Activated CD8-positive, alpha-beta memory T cell treated with anti-CD3 and anti-CD28 coated beads for 1 hour (primary cell): ENCODE data around the gene STMN1.

Experiments
- DNase-seq, 2 donors: peaks; one replicate each; pipeline ENCODE4 v3.0.0-alpha.2; 2020; ENCODE audit warnings: low read depth in 1 of 2; ENCODE audit errors: extremely low read depth in 1 of 2

Gene STMN1

DNA sequence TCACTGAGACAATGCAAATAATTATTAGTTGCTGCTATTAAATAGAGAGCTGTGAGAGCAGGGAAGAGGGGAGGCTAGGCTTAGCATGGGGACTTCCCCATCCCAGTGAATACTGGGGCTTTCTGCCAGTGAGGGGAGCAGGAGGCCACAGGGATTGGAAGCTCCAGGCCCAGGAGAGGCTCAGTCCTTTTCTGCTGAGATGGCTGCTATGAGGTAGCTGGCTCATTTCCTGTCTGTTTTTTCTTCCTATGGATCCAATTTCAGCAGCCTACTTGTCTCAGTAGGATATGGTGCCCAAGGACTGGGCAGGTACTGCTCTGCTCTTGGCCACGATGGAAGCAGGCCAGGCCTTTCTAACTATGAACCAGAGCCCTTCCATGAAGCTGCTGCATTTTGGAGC is 10.0 kb downstream of the STMN1 start:
- DNase-seq, result no peak

DNA sequence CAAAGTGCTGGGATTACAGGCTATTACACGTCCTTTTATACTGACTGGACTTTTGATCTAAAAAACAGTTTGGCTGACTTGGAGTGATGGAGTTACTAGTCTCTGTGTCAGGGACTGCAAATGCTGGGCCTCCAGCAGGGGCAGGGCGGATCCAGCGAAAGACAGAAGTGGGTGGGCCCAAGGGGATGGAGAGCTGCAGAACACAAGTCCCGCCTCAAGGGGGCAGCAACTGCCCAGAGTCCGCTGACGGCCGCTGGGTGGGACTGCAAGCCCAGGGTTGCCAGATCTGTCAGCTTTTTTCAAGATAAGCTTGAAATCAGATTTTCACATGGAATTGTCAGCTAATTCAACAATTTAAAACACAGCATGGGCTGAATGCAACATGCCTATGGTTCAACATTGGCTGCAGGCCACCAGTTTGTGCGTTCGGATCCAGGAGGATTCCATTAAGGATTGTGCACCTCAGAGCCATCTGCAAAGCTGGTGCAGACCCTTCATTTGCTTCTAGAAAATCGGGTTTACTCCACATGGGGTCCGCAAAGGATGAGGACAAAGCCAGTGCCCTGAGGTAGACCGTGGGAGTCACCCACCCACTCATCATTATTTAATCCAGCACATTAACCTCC is 10.7 kb downstream of the STMN1 start:
- DNase-seq, result peak; percentile 80 to 84

DNA sequence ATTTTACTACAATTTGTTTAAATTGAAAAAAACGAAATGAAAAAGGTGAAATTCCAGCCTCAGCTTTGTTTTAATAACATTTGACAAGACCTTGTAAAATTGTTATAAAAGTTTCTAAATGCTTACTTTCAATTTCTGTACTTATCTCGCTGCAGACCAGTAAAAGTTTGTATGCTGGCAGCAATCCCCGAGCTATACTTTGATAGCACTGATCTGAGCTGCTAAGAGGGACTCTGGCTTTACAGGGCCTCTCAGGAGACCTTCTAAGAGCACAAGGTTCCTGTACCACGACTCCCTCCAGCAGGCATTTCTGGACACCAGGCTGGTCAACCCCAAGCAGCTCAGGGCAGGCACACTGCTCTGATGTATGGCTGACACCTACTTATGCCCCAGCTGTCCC is 13.1 kb downstream of the STMN1 start:
- DNase-seq, result no peak

DNA sequence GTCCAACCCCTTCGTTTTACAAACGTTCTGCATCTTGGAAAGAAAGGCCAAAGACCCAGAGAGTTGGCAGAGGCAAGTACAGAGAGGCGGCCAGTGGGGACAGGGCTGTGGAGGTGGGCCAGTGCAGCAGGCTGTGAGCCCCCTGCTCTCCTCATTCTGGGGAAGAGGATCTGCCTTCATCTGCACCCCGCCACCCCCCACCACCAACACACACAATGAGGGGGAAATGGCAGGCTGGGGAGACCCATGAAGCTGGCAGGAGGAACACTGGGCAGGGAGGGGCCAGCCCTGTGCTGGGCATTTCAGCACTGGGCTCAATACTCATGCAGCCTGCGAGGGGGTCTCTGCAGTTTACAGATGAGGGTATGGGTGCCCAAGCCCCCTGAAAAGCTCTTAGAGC is 14.6 kb downstream of the STMN1 start:
- no peak for DNase-seq

DNA sequence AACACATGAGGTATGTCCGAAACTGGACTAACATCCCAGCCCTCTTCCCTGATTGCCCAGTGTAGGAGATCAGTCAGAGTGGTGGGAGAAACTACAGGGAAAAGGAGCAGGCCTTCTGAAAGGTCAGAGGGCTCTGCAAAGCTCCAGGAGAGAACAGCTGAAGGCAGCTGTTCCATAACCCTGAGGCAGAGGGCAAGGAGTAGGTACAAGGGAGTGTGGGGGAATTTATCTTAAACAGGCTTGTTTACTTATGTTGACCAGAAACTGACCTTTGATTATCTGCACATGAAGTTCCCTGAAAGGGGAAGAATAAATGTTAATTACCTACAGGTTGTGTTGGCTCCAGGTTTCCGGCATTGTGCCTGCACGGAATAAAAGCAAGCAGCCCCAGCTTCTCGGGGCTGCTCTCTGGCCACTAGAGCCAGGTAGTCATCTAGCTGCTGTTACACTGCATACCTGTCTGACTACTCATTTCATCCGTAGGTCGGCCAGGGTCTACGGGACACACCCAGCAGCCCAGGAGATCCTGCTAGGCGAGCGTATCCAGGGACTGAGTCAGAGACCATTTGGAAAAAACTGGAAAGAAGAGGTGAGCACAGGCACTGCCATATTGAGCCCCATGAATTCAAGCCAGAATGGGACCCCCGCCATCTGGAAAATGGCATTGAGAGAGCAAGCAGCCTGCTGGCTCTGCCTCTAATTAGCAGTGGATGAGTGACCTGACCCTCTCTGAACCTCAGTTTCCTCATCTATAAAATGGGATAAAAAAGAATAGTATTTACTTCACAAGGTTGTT is 15.8 kb downstream of the STMN1 start:
- DNase-seq, result no peak

DNA sequence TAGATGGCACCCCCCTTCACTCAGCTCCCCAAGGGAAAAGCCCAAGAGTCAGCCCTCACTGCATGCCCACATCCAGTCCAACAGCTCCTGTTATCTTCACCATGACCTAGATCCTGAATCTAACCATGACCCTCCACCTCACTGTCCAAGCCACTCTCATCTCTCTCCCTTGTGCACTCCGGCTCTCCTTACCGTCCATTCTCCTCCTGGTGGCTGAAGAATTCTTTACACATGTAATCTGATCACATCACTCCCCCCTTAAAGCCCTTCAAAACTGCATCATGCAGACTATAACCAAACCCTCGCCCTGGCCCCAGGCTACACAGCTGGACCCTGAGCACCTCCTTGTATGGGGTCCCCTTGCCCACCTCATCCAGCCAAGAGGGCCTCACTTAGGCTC is 16.7 kb downstream of the STMN1 start:
- DNase-seq, result no peak

DNA sequence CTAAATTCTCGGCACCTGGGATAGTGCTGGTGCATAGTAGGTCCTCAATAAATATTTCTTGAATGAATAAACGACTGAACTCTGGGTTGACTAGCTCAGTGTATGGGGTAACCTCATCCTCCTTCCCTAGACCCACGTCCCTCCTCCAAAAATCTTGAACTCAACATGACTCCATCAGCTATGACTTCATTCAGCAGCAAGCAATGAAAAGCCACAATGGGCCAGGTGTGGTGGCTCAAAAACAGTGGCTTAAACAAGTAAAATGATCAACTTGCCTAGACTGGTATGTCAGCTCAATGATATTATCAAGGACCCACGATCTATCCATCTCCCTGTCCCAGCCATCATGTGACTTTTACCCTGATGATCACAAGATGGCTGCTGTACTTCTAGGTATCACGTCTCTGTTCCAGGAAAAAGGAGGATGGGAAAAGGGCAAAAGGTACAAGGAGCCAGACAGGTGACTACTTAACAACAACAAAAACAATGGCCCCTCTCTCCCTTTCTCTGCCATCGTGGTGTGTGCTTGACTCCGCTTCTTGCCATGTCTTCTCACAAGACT is 17.7 kb downstream of the STMN1 start:
- no peak for DNase-seq

DNA sequence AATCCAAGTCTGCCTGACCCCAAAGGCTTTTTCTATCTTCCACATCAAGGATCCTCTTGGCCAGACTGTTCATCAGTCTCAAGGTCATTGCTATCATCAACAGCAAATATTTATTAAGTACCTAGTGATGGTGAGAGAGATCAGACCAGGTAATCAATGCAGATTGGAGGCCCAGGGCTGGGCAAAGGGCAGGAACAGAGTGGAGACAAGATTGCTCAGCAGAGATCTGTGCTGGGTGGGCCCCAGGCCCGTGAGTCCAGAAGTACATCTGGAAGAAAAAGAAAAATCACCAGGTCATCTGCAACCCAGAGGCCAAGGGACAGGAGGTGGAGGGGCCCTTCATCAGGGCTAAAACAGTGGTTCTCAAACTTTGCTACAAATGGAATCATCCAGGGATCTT is 20.6 kb downstream of the STMN1 start:
- DNase-seq, result no peak

DNA sequence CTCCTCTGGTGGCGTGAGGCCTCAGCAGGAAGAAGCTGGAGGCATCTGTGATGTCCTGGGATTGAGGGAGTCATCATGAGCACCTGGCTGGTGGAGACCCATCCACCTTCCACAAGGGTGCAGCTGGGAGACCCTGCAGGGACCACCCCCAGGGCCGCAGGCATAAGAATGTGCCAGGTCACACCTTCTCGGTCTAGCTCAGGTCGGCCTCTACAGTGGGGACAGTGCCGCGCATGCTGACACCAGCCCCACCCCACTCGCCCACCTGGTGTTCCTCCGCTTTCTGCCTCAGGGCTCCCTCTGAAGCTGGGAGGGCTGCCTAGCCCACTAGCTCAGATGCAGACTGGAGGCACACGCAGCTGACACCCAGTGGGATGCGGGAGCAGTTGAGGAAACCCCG is 25.0 kb downstream of the STMN1 start:
- DNase-seq, result no peak

DNA sequence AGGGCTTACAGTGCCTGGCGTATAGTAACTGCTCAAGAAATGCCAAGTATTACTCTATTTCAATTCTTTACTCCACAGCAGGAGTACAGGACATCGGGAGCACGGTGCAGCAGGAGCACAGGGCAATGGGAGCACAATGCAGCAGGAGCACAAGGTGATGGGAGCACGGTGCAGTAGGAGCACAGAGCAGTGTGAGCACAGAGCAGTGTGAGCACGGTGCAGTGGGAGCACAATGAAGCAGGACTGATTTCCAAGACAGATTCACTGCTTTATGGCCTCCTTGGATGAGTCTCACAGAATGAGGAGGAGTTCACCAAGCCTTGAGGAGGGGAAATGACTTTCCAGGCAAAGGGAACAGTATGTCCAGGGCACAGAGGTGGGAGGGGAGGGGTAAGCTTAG is 25.7 kb downstream of the STMN1 start:
- no peak for DNase-seq

DNA sequence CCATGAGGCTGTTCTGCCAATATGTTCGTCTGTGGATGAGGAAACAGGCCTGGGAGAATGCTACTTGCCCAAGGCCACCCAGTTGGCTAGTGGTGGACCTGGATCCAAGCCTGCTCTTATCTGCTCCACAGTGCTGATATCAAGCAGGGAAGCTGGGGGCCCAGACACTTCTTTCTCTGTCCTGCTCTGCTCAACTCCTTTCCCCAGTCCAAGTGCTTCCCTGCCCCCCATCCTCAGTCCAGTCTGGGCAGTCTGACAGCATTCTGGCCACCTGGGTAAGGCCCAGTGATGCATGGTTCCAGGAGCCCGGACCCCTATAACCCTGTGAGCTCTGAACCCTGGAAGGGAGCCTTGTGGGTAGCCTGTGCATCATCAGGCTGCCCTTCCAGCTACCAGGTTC is 26.5 kb downstream of the STMN1 start:
- no peak for DNase-seq

DNA sequence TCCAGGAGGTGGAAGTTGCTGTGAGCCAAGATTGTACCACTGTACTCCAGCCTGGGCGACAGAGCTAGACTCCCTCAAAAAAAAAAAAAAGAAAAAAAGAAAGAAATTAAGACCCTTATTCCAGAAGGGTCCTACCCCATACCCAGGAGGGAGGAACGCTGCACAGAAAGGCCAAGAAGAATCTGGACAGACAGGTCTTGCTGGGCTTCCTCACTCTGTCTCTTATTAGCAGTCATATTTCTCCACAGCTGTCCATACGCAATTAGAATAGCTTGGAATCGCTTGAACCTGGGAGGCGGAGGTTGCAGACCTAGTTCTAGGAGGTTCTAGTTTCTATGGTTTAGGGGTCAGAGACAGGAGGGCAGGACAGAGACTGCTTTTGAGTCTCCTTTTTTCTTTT is 27.5 kb downstream of the STMN1 start:
- DNase-seq, result no peak

DNA sequence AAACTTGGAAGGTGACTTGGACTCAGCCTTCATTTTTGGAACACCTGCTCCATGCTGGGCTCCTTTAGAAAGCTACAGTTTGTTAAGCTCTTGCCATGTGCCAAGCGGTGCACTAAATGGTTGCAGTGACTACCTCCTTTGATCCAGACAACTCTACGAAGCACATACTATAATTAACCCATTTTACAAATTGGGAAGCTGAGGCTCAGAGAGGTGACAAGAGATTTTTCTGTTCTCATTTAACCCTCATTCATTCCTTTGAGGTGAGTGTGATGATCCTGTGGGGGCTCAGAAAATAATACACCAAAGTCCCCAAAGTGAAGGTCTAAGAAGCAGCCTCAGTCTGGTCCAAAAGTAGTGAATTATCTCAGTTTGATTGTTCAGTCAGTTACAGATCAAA is 29.1 kb downstream of the STMN1 start:
- no peak for DNase-seq

DNA sequence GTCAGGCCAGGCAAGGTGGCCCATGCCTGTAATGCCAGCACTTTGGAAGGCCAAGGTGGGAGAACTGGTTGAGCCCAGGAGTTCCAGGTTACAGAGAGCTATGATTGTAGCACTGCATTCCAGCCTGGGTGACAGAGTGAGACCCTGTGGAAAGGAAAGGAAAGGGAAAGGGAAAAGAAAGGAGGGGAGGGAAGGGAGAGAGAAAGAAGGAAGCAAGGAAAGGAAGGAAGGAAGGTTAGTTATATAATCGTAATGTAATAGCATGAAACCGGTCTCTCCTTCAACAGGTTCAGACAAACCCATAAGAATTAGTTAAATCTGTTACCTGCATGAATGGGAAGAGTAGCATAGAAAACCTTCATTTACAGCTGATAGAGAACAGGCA is 29.5 kb downstream of the STMN1 start:
- no peak for DNase-seq

DNA sequence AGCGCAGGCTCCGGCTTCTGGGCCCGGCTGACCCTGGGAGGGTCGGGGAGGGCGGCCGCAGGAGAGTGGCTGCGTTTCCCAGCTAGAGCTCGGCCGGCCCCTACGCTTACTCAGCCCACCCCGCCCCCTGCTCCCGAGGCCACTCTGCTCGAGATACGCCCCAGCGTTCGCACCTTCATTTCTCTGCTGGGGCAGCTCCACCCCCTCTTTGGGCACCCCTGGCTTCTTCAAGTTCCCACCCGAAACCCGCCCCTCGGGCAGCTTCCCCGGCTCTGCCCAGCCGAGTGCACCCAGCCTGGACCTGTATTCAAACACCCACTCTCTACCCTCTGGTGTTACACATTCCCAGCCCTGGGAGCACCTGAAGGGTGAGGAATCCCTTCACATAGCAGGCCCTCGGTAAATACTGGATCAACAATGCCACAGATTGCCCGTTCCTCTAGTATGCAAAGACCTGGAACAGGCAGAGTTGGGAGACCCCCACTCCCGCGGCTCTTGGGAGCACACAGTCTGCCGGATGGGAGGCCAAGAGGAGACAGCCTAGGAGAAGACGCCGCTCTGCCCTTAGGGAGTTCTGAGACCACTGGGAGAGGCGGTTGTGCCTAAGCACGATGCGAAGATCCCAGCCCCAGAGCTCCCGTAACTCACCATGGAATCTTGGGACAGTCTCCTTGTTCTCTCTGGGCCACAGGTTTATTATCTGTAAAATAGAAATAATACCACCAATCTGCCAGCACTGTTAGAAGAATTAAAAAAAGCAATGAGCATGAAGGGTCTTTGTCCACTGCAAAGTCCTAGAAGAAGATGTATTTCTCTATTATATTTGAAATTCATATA is 30.1 kb downstream of the STMN1 start:
- peak in 1 of 2 donors; percentile 8 for DNase-seq

DNA sequence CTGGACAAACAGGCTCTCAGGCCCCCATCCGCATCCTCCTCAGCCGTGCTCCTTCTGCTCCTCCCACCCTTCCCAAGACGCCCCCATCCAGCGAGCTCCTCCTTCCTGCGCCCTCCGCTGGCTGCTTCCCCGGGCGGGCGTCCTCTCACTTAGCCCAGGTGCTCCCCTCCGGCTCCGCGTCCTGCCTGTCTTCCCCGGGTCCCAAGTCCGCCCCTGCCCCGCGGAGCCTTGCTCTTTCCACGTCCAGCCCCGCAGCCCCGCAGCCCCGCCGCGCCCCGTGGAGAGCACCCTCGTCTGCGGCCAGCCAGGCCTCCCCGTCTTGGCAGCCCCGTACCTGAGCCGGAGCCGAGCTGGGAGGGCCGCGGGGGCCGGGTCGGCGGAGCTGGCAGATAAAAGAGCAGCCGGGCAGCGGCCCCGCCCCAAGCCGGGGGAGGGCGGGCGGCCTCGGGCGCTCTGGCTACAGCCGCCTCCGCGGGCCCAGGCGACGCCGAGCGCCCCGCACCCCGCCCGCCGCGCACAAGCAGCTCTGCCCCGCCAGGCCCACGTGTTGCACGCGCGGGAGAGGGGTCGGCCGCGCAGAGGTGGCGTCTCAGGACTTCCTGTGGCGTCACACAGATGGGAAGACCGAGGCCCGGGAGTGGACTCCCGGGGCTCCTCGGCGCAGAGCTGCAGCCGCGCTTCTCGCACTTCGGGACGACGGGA is 30.9 kb downstream of the STMN1 start, which contains the start of gene PAQR7:
Gene PAQR7, minus strand, starts transcription at position 555 of the 702 bp plus-strand sequence. CDS start 11,869 bp downstream, outside the sequence.
- peak in 1 of 2 donors; percentile 38 for DNase-seq

DNA sequence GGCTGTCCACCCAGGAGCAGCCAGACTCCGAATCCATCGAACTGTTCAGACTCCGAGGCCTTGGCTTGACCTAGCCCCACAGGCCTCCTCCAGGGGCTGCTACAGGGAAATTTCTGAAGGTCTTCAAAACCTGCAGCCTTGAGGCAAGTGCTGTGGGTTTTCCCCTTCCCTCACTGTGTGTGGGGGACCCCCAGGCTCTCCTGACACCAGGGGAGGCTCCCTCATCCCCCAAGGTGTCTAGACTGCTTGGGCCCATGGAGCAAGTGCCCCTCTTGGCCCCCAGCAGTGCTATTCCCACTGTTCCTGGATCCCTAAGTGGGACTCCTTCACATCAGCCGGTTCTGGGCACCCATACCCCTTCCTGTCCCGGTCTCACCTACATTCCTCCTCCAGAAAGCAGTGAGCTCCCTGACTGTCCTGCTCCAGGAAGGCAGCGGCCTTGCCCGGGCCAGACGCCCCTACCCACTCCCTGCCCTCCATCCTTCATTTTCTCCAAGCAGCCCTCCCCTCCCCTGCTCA is 31.5 kb downstream of the STMN1 start:
- DNase-seq, result no peak

DNA sequence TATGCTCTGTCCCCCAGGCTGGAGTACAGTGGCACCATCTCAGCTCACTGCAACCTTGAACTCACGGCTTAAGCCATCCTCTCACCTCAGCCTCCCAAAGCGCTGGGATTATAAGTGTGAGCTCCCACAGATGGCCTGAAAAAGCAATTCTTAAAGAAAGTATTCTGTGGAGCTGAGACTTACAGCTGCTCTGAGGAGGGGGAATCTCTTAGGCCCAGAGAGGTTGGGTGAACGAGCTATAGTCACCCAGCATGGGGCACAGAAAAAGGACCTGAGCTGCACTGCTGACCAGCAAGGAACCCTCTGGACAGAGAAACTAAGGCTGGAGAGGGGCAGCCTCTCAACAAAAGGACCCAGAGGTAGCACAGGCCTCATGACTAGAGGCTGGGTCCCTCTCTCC is 32.0 kb downstream of the STMN1 start:
- no peak for DNase-seq

DNA sequence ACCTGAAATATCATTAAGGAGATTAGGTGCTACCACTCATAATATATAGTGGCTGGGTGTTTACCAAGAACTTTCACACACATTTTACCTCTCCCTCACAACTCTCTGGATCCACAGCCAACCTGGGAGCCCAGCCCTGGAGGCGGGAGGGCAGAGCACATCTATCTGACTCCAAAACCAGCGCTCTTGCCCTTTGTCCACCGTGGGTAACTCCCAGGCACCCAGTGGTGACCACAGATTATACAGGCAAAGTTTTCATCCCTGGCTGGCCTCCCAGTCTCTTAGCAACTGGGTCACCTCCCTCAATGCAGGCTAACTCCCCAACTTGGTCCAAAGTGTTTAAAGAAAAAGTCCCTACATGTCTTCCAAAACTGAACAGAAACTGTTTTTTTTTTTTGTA is 33.1 kb downstream of the STMN1 start:
- DNase-seq, result no peak

DNA sequence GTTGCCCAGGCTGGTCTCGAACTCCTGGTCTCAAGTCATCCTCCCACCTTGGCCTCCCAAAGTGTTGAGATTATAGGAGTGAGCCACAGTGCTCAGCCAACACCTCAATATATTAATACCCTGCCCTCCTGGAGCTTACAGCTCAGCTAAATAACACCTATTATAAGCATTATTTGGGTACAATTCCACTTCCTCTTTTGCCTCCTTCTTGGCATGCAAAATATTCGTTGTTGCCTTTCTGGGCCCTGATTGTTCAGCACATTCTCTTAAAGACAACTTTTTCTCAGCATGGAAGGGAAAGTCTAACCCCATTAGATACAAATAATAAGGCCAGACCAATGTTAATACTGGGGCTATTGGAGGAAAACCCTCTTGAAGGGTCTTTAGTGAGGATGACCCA is 33.5 kb downstream of the STMN1 start:
- DNase-seq, result no peak
